ENCODE measurements around the gene ZC3H8. TPM values are rescaled to one million over a fixed set of nuclear protein-coding genes. Genes with fewer than 3 reads are reported as not detected.

Gene ZC3H8
- total and polyA plus RNA-seq, 2 experiments from 2014 or later, result 2.7 to 7.0 TPM

GRCh38 chr2:112272669-112273068, 17.8 kb upstream of the ZC3H8 start:
- TF ChIP-seq EZH2 (IDR thresholded peaks at IDR 0.05; ENCODE audit: insufficient read depth, poor library complexity, severe bottlenecking), result no peak
- no peak for TF ChIP-seq EZH2phosphoT487 (IDR thresholded peaks at IDR 0.05; ENCODE audit: insufficient read depth, low read depth)
- H3K9ac ChIP-seq, result no peak overlapping the region
- no peak overlapping the region for H3K4me3 ChIP-seq
- no peak for DNase-seq
- no peaks in the 10 kb centered on the region for H3K27me3 ChIP-seq (replicated peaks; ENCODE audit: insufficient read depth)
- H3K79me2 ChIP-seq (ENCODE audit: insufficient read depth), result no peaks in the 10 kb centered on the region
- no peaks in the 10 kb centered on the region for H3K9me3 ChIP-seq (ENCODE audit: low read depth)
- no peak overlapping the region for H3K27ac ChIP-seq
- no peak overlapping the region for H3K4me2 ChIP-seq (ENCODE audit: unreplicated experiment)
- WGBS, 2 experiments (ENCODE audit: low coverage in 1 of 2, low lambda C conversion rate in 2 of 2, missing lambda C conversion rate in 2 of 2), result 77% methylated on average over 5 of the region's 5 CpGs
- H4K20me1 ChIP-seq (ENCODE audit: insufficient read depth), result no peaks in the 10 kb centered on the region
- in situ Hi-C loops (cut with MboI), result no loop called here
- H3K9me2 ChIP-seq (ENCODE audit: insufficient read depth), result no peaks in the 10 kb centered on the region
- no peaks in the 10 kb centered on the region for H3K36me3 ChIP-seq (ENCODE audit: low read depth)
- H2AFZ ChIP-seq, result no peak overlapping the region
- H3K4me1 ChIP-seq (ENCODE audit: insufficient read depth), result peaks cover 12% of the 10 kb centered on the region; the same call in 1 of the 2 replicates
- 0 out of 2 replicates have a peak, but pooled peaks cover 8% of the 10 kb centered on the region for H3F3A ChIP-seq (ENCODE audit: insufficient read depth)

DNA sequence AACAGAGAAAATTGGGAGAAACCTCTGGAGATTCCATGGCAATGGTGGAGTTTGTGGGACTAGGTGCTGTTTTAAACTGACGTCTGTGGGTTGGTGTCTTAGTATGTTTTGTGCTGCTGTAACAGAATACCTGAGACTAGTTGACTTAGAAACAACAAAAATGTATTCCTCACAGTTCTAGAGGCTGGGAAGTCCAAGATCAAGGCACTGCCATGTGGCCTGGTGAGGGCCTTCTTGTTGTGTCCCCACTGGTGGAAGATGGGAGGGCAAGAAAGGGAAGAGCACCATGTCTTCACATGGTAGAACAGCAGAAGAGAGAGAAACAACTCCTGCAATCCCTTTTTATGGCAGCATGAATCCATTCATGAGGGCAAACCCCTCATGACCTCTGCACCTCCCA, 13.7 kb upstream of the ZC3H8 start:
- no peak overlapping the region for H3K4me3 ChIP-seq
- no peaks in the 10 kb centered on the region for H3K9me3 ChIP-seq (ENCODE audit: low read depth)
- H3K4me1 ChIP-seq (ENCODE audit: insufficient read depth), result no peaks in the 10 kb centered on the region
- no peaks in the 10 kb centered on the region for H3K9me2 ChIP-seq (ENCODE audit: insufficient read depth)
- H4K20me1 ChIP-seq (ENCODE audit: insufficient read depth), result no peaks in the 10 kb centered on the region
- in situ Hi-C loops (cut with MboI), result no loop called here
- no peaks in the 10 kb centered on the region for H3F3A ChIP-seq (ENCODE audit: insufficient read depth)
- no peaks in the 10 kb centered on the region for H3K79me2 ChIP-seq (ENCODE audit: insufficient read depth)
- H3K27me3 ChIP-seq (replicated peaks; ENCODE audit: insufficient read depth), result no peaks in the 10 kb centered on the region
- H3K4me2 ChIP-seq (ENCODE audit: unreplicated experiment), result no peak overlapping the region
- no peaks in the 10 kb centered on the region for H3K36me3 ChIP-seq (ENCODE audit: low read depth)
- H3K27ac ChIP-seq, result no peak overlapping the region
- no peak for DNase-seq
- H2AFZ ChIP-seq, result no peak overlapping the region
- H3K9ac ChIP-seq, result no peak overlapping the region
- TF ChIP-seq EZH2 (IDR thresholded peaks at IDR 0.05; ENCODE audit: insufficient read depth, poor library complexity, severe bottlenecking), result no peak
- TF ChIP-seq EZH2phosphoT487 (IDR thresholded peaks at IDR 0.05; ENCODE audit: insufficient read depth, low read depth), result no peak
- WGBS, 2 experiments (ENCODE audit: low coverage in 1 of 2, low lambda C conversion rate in 2 of 2, missing lambda C conversion rate in 2 of 2), result 87 to 92% methylated on average over 1 of the region's 1 CpG

DNA sequence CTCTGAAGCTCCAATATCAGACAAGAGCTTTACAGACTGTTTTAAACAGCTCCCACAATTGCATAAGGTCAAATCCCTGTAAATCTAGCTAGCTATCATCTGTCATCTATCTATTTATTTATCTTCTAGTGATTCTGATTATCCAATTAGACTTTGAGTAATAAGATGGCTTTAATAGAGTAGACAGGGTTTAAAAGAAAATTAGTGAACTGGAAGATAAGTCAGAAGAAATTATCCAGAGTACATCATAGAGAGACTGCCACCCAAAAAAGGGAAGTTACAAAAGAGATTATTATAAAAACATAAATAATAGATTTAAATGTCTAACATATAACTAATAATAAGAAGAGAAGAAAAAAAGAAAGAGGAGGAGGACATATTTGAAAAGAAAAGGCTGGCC, 8.0 kb upstream of the ZC3H8 start:
- H3K9ac ChIP-seq, result no peak overlapping the region
- H3F3A ChIP-seq (ENCODE audit: insufficient read depth), result no peaks in the 10 kb centered on the region
- no peak overlapping the region for H2AFZ ChIP-seq
- no peaks in the 10 kb centered on the region for H3K9me2 ChIP-seq (ENCODE audit: insufficient read depth)
- no peak overlapping the region for H3K27ac ChIP-seq
- no peaks in the 10 kb centered on the region for H3K27me3 ChIP-seq (replicated peaks; ENCODE audit: insufficient read depth)
- no peak overlapping the region for H3K4me3 ChIP-seq
- no peaks in the 10 kb centered on the region for H3K36me3 ChIP-seq (ENCODE audit: low read depth)
- TF ChIP-seq EZH2phosphoT487 (IDR thresholded peaks at IDR 0.05; ENCODE audit: insufficient read depth, low read depth) (no peak), EZH2 (IDR thresholded peaks at IDR 0.05; ENCODE audit: insufficient read depth, poor library complexity, severe bottlenecking) (no peak)
- H3K4me2 ChIP-seq (ENCODE audit: unreplicated experiment), result no peak overlapping the region
- no peaks in the 10 kb centered on the region for H3K4me1 ChIP-seq (ENCODE audit: insufficient read depth)
- no peaks in the 10 kb centered on the region for H4K20me1 ChIP-seq (ENCODE audit: insufficient read depth)
- in situ Hi-C loops (cut with MboI), result no loop called here
- no peak for DNase-seq
- no peaks in the 10 kb centered on the region for H3K9me3 ChIP-seq (ENCODE audit: low read depth)
- no peaks in the 10 kb centered on the region for H3K79me2 ChIP-seq (ENCODE audit: insufficient read depth)

GRCh38 chr2:112260295-112260625, 5.4 kb upstream of the ZC3H8 start:
- TF ChIP-seq EZH2phosphoT487 (IDR thresholded peaks at IDR 0.05; ENCODE audit: insufficient read depth, low read depth) (no peak), EZH2 (IDR thresholded peaks at IDR 0.05; ENCODE audit: insufficient read depth, poor library complexity, severe bottlenecking) (no peak)
- H3K9me3 ChIP-seq (ENCODE audit: low read depth), result no peaks in the 10 kb centered on the region
- no peaks in the 10 kb centered on the region for H3K79me2 ChIP-seq (ENCODE audit: insufficient read depth)
- no peaks in the 10 kb centered on the region for H3K4me1 ChIP-seq (ENCODE audit: insufficient read depth)
- H3K9ac ChIP-seq, result no peak overlapping the region
- no peaks in the 10 kb centered on the region for H4K20me1 ChIP-seq (ENCODE audit: insufficient read depth)
- H3K27ac ChIP-seq, result no peak overlapping the region
- no peak overlapping the region for H3K4me2 ChIP-seq (ENCODE audit: unreplicated experiment)
- no peaks in the 10 kb centered on the region for H3K9me2 ChIP-seq (ENCODE audit: insufficient read depth)
- no peak for DNase-seq
- no peaks in the 10 kb centered on the region for H3K27me3 ChIP-seq (replicated peaks; ENCODE audit: insufficient read depth)
- H3F3A ChIP-seq (ENCODE audit: insufficient read depth), result 0 out of 2 replicates have a peak, but pooled peaks cover 6% of the 10 kb centered on the region
- no peaks in the 10 kb centered on the region for H3K36me3 ChIP-seq (ENCODE audit: low read depth)
- in situ Hi-C loops (cut with MboI), result no loop called here
- WGBS, 2 experiments (ENCODE audit: low coverage in 1 of 2, low lambda C conversion rate in 2 of 2, missing lambda C conversion rate in 2 of 2), result 94 to 100% methylated on average over 3 of the region's 3 CpGs
- H3K4me3 ChIP-seq, result no peak overlapping the region
- peak overlapping the region; percentile 94 for H2AFZ ChIP-seq
